HepG2 (cell line): ENCODE data around the gene CHPF. TPM values are rescaled to one million over a fixed set of nuclear protein-coding genes. Genes with fewer than 3 reads are reported as not detected.

Source experiments
- KLF16 ChIP-seq, 2 experiments: sonication (generic) in 1 of 2; formaldehyde crosslinking in 1 of 2; IDR thresholded peaks; 2 replicates each; pipeline versions ENCODE4 v1.6.1 to v1.8.0; 2016 to 2023; ENCODE audit warnings: missing genetic modification reagents in 2 of 2, missing compliant biosample characterization in 1 of 2
- MATR3 ChIP-seq: sonication (generic); formaldehyde crosslinking; IDR thresholded peaks from 2 replicates; pipeline ENCODE4 v1.4.0; 2020; ENCODE audit warnings: missing genetic modification reagents
- MLXIP ChIP-seq: sonication (generic); formaldehyde crosslinking; IDR thresholded peaks from 2 replicates; pipeline ENCODE4 v1.9.0; 2021; ENCODE audit warnings: missing genetic modification reagents, borderline replicate concordance
- ONECUT2 ChIP-seq: sonication (generic); formaldehyde crosslinking; IDR thresholded peaks from 2 replicates; pipeline ENCODE4 v1.4.0; 2020; ENCODE audit warnings: missing genetic modification reagents
- PHF5A ChIP-seq: IDR thresholded peaks from one replicate; pipeline ENCODE4 v1.6.1; 2018; ENCODE audit warnings: low read depth, missing genetic modification reagents; ENCODE audit not compliant: unreplicated experiment
- RAD51 ChIP-seq: fragments of 450-650 bp; IDR thresholded peaks from 2 replicates; pipeline ENCODE4 v1.6.1; 2016; ENCODE audit warnings: borderline replicate concordance
- RERE ChIP-seq: IDR thresholded peaks from 2 replicates; pipeline ENCODE4 v1.6.1; 2016; ENCODE audit warnings: low read depth, missing genetic modification reagents, missing compliant biosample characterization
- SMAD9 ChIP-seq: sonication (generic); formaldehyde crosslinking; IDR thresholded peaks from 2 replicates; pipeline ENCODE4 v1.5.1; 2020; ENCODE audit warnings: mild to moderate bottlenecking, missing genetic modification reagents
- SOX13 ChIP-seq, 3 experiments: fragments of 450-650 bp in 1 of 3; sonication (generic) in 1 of 3; formaldehyde crosslinking in 1 of 3; IDR thresholded peaks in 2 of 3; conservative IDR thresholded peaks in 1 of 3; 2 replicates each; pipeline versions ENCODE4 v1.5.0 to v1.6.1; 2016 to 2020; ENCODE audit warnings: antibody characterized with exemption in 1 of 3, mild to moderate bottlenecking in 1 of 3, missing compliant biosample characterization in 1 of 3, missing genetic modification reagents in 1 of 3, moderate library complexity in 1 of 3
- SRSF4 ChIP-seq: fragments of 200-400 bp; formaldehyde crosslinking; IDR thresholded peaks from one replicate; pipeline ENCODE4 v1.6.1; 2018; ENCODE audit warnings: mild to moderate bottlenecking, low read depth, low read length, moderate library complexity; ENCODE audit not compliant: poor library complexity, severe bottlenecking
- TCF12 ChIP-seq, 2 experiments: fragments of 450-650 bp in 1 of 2; sonication (generic) in 1 of 2; formaldehyde crosslinking in 1 of 2; IDR thresholded peaks; 2 replicates each; pipeline versions ENCODE4 v1.6.1 to v1.8.0; 2017 to 2022; ENCODE audit warnings: antibody characterized with exemption in 1 of 2, mild to moderate bottlenecking in 1 of 2, missing genetic modification reagents in 1 of 2, moderate library complexity in 1 of 2
- WIZ ChIP-seq: sonication (generic); formaldehyde crosslinking; IDR thresholded peaks from 2 replicates; pipeline ENCODE4 v1.5.1; 2020; ENCODE audit warnings: mild to moderate bottlenecking, missing genetic modification reagents
- YY1 ChIP-seq: IDR thresholded peaks from 2 replicates; pipeline ENCODE4 v1.6.1; 2011; ENCODE audit warnings: low read length, low read depth, moderate library complexity, mild to moderate bottlenecking; ENCODE audit not compliant: insufficient read depth, insufficient replicate concordance
- ZBTB38 ChIP-seq: sonication (generic); formaldehyde crosslinking; IDR thresholded peaks from 2 replicates; pipeline ENCODE4 v1.5.1; 2020; ENCODE audit warnings: mild to moderate bottlenecking, missing genetic modification reagents
- ZFYVE20 ChIP-seq: sonication (generic); formaldehyde crosslinking; IDR thresholded peaks from 2 replicates; pipeline ENCODE4 v1.8.0; 2023; ENCODE audit warnings: low read depth, mild to moderate bottlenecking, moderate library complexity, missing genetic modification reagents, borderline replicate concordance
- ZNF124 ChIP-seq: sonication (generic); formaldehyde crosslinking; IDR thresholded peaks from 2 replicates; pipeline ENCODE4 v1.4.0; 2020; ENCODE audit warnings: missing genetic modification reagents
- ZNF138 ChIP-seq: sonication (generic); formaldehyde crosslinking; IDR thresholded peaks from 2 replicates; pipeline ENCODE4 v1.5.0; 2020; ENCODE audit warnings: mild to moderate bottlenecking, low read depth, missing genetic modification reagents
- ZNF256 ChIP-seq: sonication (generic); formaldehyde crosslinking; conservative IDR thresholded peaks from 2 replicates; pipeline ENCODE4 v1.4.0; 2020; ENCODE audit warnings: missing genetic modification reagents
- ZNF33A ChIP-seq: sonication (generic); formaldehyde crosslinking; IDR thresholded peaks from 2 replicates; pipeline ENCODE4 v1.5.1; 2020; ENCODE audit warnings: missing genetic modification reagents, mild to moderate bottlenecking, moderate library complexity, borderline replicate concordance
- polyA plus RNA-seq, 8 experiments: library from polyadenylated mRNA; depleted of rRNA in 3 of 8; stranded (reverse) in 7 of 8; unstranded in 1 of 8; fragments of >200 nt; fragmentation: Illumina TruSeq in 4 of 8; extraction: Trizol in 4 of 8; gene quantifications; 2 replicates each; pipeline versions ENCODE4 v1.2.1 to v1.2.3, GENCODE V29; 2011 to 2016; ENCODE audit warnings: low read depth in 4 of 8, missing spikeins in 1 of 8, mixed read lengths in 1 of 8; ENCODE audit not compliant: insufficient read depth in 1 of 8
- total RNA-seq, 5 experiments: library from RNA; depleted of rRNA; stranded (reverse); fragments of >200 nt; fragmentation: Illumina TruSeq; extraction: Trizol; gene quantifications; 2 replicates each; pipeline ENCODE4 v1.2.3, GENCODE V29; 2016; ENCODE audit warnings: low read depth in 1 of 5

Gene CHPF
- total and polyA plus RNA-seq, 2 of the 13 experiments (the other 11 are each of a cell fraction or from before 2014, with no cell fraction given): 79.6 to 111 TPM

GRCh38 chr2:219543596-219544358 lies at the start of gene CHPF, which contains the start of gene TMEM198 (continued):
- TF ChIP-seq KLF16 (CRISPR knock-in tag; IDR thresholded peaks at IDR 0.05) (peak in 1 of 2 experiments; percentile 93; a peak in 2 of 4 replicates), ZNF124 (CRISPR knock-in tag) (0 out of 2 replicates have a peak, but pooled peaks have one; percentile 54), RERE (CRISPR knock-in tag) (peak; percentile 53; the same call in 1 of the 2 replicates), SOX13 (IDR thresholded peaks at IDR 0.05) (no peak), SOX13 (CRISPR knock-in tag; conservative IDR thresholded peaks at IDR 0.05 in 1 of 2, IDR thresholded peaks at IDR 0.05 in 1 of 2) (peak in 1 of 2 experiments; percentile 38; a peak in 1 of 4 replicates), SRSF4 (peak; percentile 17), WIZ (CRISPR knock-in tag) (peak; percentile 95; the same call in 1 of the 2 replicates), ZBTB38 (CRISPR knock-in tag) (peak; percentile 61), ZNF33A (CRISPR knock-in tag) (no peak), ONECUT2 (CRISPR knock-in tag) (0 out of 2 replicates have a peak, but pooled peaks have one; percentile 33), ZFYVE20 (CRISPR knock-in tag) (no peak), RAD51 (no peak), PHF5A (CRISPR knock-in tag) (peak; percentile 46), MLXIP (CRISPR knock-in tag) (peak; percentile 80; the same call in 1 of the 2 replicates), ZNF138 (CRISPR knock-in tag) (no peak; the same call in 1 of the 2 replicates), ZNF256 (CRISPR knock-in tag) (peak; percentile 83), TCF12 (IDR thresholded peaks at IDR 0.05) (no peak), TCF12 (CRISPR knock-in tag; IDR thresholded peaks at IDR 0.05) (peak; percentile 75; the same call in 1 of the 2 replicates), YY1 (peak; percentile 12), MATR3 (CRISPR knock-in tag) (no peak), SMAD9 (CRISPR knock-in tag) (no peak)
